ENCODE results near the gene BPIFB1. TPM values are rescaled to one million over a fixed set of nuclear protein-coding genes. Genes with fewer than 3 reads are reported as not detected.

The BPIFB1 gene
- total and polyA plus RNA-seq, 2 of the 13 experiments (the other 11 are each of a cell fraction or from before 2014, with no cell fraction given), result 0.82 to 4.4 TPM

DNA sequence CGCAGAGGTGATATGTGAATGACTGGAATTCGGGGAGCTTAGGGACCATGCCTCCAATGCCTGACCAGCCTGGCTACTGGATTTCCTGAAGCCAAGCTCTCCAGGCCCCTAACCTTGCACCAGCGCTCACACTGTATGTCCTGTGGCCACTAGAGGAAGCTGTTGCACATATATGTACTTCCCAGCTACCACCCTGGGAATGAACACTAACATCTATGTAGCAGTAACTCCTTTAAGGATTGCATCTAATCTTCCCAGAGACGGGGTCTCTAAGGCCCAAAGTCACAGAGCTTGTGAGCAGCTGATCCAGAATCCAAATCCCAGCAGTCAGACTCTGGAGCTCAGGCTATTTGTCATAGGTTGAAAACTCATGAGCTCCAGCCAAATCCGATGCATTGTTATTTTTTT lies 20.4 kb upstream of the BPIFB1 start (continued):
- TF ChIP-seq ZNF552 (CRISPR knock-in tag; IDR thresholded peaks at IDR 0.05; ENCODE audit: borderline replicate concordance), result no peak
- TF ChIP-seq ZNF724P (CRISPR knock-in tag; IDR thresholded peaks at IDR 0.05; ENCODE audit: borderline replicate concordance), result no peak
- TF ChIP-seq, protein P1, sequence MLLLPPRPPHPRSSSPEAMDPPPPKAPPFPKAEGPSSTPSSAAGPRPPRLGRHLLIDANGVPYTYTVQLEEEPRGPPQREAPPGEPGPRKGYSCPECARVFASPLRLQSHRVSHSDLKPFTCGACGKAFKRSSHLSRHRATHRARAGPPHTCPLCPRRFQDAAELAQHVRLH (CRISPR knock-in tag; IDR thresholded peaks at IDR 0.05; ENCODE audit: borderline replicate concordance, low read depth), result peak; percentile 76; the same call in 1 of the 2 replicates
- no peak for TF ChIP-seq CC2D1A (CRISPR knock-in tag; IDR thresholded peaks at IDR 0.05)
- peak; percentile 44; the same call in 1 of the 2 replicates for TF ChIP-seq ZNF232 (CRISPR knock-in tag; IDR thresholded peaks at IDR 0.05; ENCODE audit: borderline replicate concordance)
- TF ChIP-seq, protein P2, sequence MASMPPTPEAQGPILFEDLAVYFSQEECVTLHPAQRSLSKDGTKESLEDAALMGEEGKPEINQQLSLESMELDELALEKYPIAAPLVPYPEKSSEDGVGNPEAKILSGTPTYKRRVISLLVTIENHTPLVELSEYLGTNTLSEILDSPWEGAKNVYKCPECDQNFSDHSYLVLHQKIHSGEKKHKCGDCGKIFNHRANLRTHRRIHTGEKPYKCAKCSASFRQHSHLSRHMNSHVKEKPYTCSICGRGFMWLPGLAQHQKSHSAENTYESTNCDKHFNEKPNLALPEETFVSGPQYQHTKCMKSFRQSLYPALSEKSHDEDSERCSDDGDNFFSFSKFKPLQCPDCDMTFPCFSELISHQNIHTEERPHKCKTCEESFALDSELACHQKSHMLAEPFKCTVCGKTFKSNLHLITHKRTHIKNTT (CRISPR knock-in tag; IDR thresholded peaks at IDR 0.05), result no peak
- TF ChIP-seq HNRNPH1 (optimal IDR thresholded peaks at IDR 0.05; ENCODE audit: low read depth, low read length), result no peak
- peak; percentile 76; the same call in 1 of the 2 replicates for TF ChIP-seq MIER3 (CRISPR knock-in tag; IDR thresholded peaks at IDR 0.05; ENCODE audit: borderline replicate concordance)
- no peak for TF ChIP-seq ATF7-NPFF (CRISPR knock-in tag; IDR thresholded peaks at IDR 0.05; ENCODE audit: low read depth)
- no peak for TF ChIP-seq CCDC6 (CRISPR knock-in tag; IDR thresholded peaks at IDR 0.05)
- TF ChIP-seq ZNF20 (CRISPR knock-in tag; IDR thresholded peaks at IDR 0.05), result no peak
- peak; percentile 68; the same call in 1 of the 2 replicates for TF ChIP-seq TSC22D2 (CRISPR knock-in tag; IDR thresholded peaks at IDR 0.05; ENCODE audit: borderline replicate concordance)
- TF ChIP-seq FOXO1 (CRISPR knock-in tag; IDR thresholded peaks at IDR 0.05), result peak; percentile 57; the same call in 1 of the 2 replicates
- no peak for TF ChIP-seq ZNF850 (CRISPR knock-in tag; conservative IDR thresholded peaks at IDR 0.05)
- TF ChIP-seq, protein P3, sequence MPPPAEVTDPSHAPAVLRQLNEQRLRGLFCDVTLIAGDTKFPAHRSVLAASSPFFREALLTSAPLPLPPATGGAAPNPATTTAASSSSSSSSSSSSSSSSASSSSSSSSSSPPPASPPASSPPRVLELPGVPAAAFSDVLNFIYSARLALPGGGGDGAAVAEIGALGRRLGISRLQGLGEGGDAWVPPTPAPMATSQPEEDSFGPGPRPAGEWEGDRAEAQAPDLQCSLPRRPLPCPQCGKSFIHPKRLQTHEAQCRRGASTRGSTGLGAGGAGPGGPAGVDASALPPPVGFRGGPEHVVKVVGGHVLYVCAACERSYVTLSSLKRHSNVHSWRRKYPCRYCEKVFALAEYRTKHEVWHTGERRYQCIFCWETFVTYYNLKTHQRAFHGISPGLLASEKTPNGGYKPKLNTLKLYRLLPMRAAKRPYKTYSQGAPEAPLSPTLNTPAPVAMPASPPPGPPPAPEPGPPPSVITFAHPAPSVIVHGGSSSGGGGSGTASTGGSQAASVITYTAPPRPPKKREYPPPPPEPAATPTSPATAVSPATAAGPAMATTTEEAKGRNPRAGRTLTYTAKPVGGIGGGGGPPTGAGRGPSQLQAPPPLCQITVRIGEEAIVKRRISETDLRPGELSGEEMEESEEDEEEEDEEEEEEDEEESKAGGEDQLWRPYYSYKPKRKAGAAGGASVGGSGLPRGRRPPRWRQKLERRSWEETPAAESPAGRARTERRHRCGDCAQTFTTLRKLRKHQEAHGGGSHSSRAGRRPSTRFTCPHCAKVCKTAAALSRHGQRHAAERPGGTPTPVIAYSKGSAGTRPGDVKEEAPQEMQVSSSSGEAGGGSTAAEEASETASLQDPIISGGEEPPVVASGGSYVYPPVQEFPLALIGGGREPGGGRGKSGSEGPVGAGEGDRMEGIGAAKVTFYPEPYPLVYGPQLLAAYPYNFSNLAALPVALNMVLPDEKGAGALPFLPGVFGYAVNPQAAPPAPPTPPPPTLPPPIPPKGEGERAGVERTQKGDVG (CRISPR knock-in tag; IDR thresholded peaks at IDR 0.05; ENCODE audit: borderline replicate concordance), result no peak
- TF ChIP-seq PHF20 (CRISPR knock-in tag; IDR thresholded peaks at IDR 0.05), result no peak
- no peak for TF ChIP-seq SOX6 (IDR thresholded peaks at IDR 0.05)
- TF ChIP-seq SOX6 (CRISPR knock-in tag; IDR thresholded peaks at IDR 0.05), result no peak
- TF ChIP-seq, protein P4, sequence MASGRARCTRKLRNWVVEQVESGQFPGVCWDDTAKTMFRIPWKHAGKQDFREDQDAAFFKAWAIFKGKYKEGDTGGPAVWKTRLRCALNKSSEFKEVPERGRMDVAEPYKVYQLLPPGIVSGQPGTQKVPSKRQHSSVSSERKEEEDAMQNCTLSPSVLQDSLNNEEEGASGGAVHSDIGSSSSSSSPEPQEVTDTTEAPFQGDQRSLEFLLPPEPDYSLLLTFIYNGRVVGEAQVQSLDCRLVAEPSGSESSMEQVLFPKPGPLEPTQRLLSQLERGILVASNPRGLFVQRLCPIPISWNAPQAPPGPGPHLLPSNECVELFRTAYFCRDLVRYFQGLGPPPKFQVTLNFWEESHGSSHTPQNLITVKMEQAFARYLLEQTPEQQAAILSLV (CRISPR knock-in tag; IDR thresholded peaks at IDR 0.05; ENCODE audit: borderline replicate concordance), result no peak
- TF ChIP-seq ZNF878 (CRISPR knock-in tag; IDR thresholded peaks at IDR 0.05), result 0 out of 2 replicates have a peak, but pooled peaks have one; percentile 20
- no peak for TF ChIP-seq ZNF282 (IDR thresholded peaks at IDR 0.05; ENCODE audit: partially characterized antibody)
- TF ChIP-seq GZF1 (CRISPR knock-in tag; IDR thresholded peaks at IDR 0.05), result no peak

All from HepG2 (cell line).